A172 (cell line): ENCODE measurements around the gene MYH13. TPM values are rescaled to one million over a fixed set of nuclear protein-coding genes. Genes with fewer than 3 reads are reported as not detected.

Experiments
- DNase-seq: peaks from one replicate; pipeline ENCODE4 v3.0.0-alpha.2; 2015; ENCODE audit warnings: low spot score
- total RNA-seq: library from RNA; depleted of rRNA; stranded (reverse); fragments of >200 nt; shearing (Covaris generic); gene quantifications from 2 replicates; pipeline ENCODE4 v1.2.3, GENCODE V29; 2014; rRNA removed

MYH13 gene
- total RNA-seq = not detected in 2 replicates

DNA sequence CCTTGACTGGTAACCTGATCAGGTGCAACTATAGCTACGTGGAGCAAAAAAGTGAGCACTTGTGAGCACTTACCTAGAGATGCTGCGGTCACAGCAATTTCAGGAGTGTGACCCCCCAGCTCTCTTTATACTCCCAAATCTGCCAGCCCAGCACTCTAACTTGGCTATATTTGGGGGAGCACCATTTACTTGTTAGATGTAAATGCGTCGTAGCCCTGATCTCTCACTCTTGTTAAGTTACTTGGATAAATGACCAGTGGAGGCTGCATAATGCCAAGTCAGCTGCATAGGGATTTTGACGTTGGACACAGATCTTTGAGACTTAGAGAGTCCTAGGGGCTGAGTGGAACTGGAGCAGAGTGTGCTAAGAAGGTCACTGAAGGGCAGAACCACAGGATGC, at the start of gene MYH13:
Gene MYH13 (minus strand): TSS at position 101 of the 400 bp plus-strand sequence. CDS start 8,476 bp downstream, outside the sequence.
- no peak for DNase-seq

- no peak for DNase-seq
Observed at GRCh38 chr17:10421900-10422542, 49.2 kb upstream of the MYH13 start, which contains the start of gene MYH8. Gene MYH8, minus strand, starts transcription at chr17:10421950. Its CDS starts 1,723 bp downstream, at chr17:10420227.

- no peak for DNase-seq
Observed at GRCh38 chr17:10421211-10421610, 48.4 kb upstream of the MYH13 start.

DNA sequence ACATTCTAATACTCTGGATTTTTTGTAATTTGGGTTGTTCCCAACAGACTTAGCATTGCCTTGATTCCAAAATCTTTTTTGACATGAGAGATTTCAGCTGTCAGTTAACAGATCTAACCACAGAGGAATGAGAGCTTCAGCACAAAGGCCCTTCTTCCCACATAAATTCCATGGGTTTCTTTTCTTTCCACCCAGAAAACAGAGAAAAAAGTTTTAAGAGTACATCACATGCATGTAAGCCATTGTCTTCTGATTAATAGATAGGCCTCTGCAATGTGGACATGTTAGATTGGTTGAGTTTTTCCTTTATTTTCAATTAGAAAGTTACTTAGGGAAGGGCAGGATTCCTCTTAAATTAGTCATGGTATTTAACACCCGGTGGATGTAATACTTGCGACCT, 48.0 kb upstream of the MYH13 start:
- no peak for DNase-seq

GRCh38 chr17:10417431-10417830, 44.6 kb upstream of the MYH13 start:
- no peak for DNase-seq

DNA sequence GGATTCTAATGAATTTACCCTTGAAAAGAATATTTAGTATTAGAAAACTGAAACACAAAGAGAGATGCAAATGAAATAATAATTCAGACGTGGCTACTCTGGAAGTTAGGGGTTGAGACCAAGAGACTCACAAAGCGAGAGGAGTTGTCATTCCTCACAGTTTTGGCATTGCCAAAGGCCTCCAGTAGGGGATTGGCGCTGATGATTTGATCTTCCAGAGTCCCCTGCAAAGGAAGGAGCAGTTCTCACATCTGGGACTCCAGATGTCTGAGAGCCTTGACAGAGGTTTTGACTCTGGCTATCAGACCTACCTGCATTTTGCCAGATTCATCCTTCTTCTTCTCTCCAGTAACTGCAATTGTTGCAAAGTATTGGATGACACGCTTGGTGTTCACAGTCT, 42.4 kb upstream of the MYH13 start:
- no peak for DNase-seq

DNA sequence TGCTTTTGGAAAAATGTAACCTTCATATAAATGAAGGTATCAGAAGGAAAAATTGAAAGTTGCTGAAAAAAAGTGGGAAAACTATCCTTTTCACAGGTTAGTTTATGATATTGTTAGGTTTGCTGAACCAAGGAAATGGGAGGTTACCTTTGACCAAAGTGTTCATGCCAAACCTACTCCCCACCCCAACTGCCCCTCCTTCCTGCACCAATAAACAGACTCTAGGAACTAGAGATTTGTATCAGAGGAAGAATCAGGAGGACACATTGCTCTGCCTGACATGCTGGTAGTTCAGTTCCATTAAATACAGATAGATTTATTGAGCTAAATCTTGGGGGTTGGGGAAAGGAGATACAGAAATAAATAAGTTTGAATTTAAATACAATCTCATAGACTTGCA, 30.8 kb upstream of the MYH13 start:
- no peak for DNase-seq

DNA sequence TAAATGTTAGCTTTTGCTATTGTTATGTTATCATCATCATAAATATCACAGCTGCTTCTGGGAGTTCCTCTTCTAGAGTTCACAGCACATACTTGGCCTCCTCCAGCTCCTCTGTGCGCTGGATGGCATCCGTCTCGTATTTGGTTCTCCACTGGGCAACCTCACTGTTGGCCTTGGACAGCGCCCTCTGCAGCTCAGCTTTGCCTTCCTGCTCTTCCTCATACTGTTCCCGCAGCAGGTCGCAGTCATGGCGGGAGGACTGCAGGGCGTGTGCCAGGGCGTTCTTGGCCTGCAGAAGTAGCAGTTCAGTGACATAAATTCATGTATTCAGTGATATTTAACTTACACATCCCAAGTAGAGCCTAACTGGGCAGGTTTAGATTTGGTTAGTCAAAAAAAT, 25.5 kb upstream of the MYH13 start:
- no peak for DNase-seq

GRCh38 chr17:10396524-10397163, 23.8 kb upstream of the MYH13 start:
- DNase-seq = no peak

DNA sequence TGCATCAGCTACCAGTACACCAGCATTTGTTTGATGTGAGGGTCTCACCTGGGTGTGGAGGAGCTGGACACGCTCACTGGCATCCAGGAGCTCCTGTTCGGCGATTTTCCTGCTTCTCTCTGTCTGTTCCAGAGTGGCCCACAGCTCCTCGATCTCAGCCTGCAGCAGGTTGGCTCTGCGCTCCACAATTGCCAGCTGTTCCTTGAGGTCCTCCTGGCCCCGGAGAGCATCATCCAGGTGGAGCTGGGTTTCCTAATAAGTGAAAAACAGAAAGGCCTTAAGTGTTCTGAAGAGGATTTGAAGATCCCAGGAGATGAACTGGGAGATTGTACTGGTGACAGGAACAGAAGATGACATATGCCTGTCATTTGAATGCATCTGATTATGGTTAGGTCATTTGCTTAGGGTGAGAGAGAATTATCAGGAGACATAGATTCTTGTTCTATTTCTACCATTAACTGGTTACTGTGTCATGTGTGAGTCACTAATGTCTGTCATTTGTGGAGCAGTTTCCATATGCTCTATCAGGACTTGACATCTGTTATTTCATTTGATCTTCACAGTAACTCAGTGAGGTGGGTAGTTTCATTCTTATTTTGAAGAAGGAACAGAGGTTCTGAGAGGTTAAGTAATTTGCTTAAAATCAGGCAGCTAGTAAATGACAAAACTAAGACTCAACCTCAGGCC, 21.5 kb upstream of the MYH13 start:
- DNase-seq = no peak

DNA sequence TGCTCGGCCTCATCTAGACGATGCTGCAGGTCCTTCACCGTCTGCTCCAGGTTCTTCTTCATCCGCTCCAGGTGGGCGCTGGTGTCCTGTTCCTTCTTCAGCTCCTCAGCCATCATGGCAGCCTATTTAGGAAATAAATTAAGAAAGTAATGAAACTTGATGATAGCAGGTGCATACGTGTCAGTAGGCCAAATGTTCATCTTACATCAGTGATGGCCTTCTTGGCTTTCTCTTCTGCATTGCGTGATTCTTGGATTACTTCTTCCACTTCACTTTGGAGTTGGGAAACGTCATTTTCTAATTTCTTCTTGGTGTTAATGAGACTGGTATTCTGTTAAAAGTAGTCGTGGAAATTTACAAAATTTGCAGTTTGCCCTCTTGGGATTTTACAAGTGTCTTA, 20.1 kb upstream of the MYH13 start:
- DNase-seq = no peak

DNA sequence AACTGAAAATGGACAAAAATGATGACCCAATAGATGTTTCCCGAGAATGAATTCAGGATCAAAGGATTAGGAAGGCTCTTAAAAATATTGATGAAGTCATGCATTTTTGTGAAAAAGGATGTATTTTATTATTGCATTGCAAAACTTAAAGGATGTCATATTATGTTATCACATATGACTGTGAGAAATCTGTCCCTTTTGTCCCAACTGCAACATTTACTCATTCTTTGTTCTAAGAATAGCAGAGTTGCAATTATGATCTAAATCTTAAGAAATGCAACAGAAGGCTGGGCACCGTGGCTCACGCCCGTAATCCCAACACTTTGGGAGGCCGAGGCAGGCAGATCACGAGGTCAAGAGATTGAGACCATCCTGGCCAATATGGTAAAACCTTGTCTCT, 13.1 kb upstream of the MYH13 start:
- DNase-seq = no peak

GRCh38 chr17:10384175-10384574, 11.4 kb upstream of the MYH13 start:
- no peak for DNase-seq

GRCh38 chr17:10380631-10381408, 8.0 kb upstream of the MYH13 start:
- peak; percentile 78 for DNase-seq

GRCh38 chr17:10370016-10370608, 2.7 kb downstream of the MYH13 start:
- peak; percentile 35 for DNase-seq

DNA sequence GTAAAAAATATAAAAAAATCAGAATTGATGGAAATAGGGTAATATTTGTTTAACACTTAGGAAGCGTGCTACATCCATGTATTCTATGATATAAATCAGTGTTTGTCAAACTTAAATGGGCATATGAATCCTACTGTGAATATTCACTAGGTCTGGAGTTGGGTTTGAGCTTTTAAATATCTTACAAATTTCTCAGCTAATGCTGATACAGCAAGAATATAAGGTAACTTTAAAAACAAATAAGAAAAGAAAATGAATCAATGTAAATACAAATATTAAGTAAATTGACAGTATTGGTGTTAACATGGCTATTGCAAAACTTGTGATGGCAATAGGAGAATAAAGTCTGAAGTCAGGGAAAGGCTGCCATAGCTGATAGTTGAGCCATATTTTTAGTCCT, 3.6 kb downstream of the MYH13 start:
- no peak for DNase-seq

DNA sequence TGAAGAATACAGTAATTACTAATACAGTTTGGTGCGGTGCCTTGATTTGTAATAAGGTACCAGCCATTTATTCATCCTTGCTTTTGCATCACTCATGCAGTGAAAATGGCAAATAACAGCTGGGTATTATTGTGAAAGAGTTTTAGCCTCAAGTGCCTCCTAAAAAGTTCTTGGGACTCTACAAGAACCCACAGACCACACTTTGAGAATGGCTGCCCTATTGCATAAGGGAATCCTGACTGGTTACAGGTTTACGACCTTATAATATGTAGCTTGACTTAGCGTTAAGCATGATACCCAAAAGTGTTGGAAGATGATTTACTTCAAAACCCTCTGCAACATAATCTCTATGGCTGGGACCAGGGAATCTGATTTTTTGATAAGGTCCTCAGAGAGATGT, 4.2 kb downstream of the MYH13 start:
- DNase-seq = no peak

- DNase-seq = no peak
Observed at GRCh38 chr17:10360578-10360977, 12.2 kb downstream of the MYH13 start.

DNA sequence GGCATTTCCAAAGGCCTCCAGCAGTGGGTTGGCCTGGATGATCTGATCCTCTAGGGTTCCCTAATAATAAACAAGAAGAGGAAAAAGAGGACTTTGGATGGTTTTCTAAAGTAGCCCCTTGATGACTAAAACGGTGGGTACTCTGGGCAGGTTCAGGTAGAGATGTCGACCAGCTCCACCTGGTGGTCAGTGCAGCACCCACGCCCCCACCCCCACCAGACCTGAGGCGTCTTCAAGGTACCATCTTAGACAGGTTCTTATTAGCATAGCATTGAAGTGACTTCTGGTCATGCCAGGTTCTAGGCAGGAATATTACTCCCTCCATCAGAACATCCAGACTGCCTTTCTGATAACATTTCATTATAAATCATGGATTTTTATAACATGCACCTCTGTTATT, 15.0 kb downstream of the MYH13 start:
- no peak for DNase-seq

DNA sequence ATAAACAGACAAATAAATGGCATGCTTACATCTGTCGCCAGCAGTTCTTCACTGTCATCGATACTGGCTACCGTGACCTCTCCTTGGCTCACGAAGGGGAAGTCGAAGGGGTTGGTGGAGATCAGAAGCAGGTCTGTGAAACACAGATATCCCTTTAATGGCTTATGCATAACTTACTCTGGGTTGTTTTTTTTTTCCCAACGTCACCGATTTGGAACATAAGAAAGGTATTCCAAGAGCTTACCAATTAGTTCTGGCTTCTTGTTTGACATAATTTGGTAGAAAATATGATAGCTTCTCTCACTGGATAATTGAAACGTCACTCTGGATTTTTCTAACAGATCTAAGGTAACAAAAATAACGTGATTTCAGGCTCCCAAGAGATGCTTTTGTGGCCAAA, 18.2 kb downstream of the MYH13 start:
- no peak for DNase-seq

GRCh38 chr17:10352893-10353292, 19.9 kb downstream of the MYH13 start:
- DNase-seq = peak; percentile 73

DNA sequence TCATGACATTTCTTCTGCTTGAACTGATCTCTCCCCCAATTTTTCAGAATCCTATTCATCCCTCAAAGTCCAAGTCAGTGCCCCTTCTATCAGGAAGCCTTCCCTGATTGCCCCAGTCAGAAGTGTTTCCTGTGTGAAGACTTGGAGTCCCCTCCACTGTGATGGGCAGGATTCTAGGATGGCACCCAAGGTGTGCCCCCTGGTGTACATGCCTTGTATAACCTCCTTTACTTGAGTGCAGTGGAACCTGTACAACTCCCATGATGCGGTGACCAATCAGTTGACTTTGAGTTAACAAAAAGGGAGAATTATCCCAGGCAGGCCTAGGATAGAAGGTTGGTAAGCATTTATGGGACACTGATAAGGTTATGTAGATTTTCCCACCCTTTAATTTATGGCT, 23.4 kb downstream of the MYH13 start:
- DNase-seq = no peak
